Neuronal stem cell (in vitro differentiated cells): ENCODE data around the gene CNDP2.

ENCODE experiments used
- DNase-seq: peaks from one replicate; pipeline ENCODE4 v3.0.0-alpha.2; 2013; ENCODE audit warnings: low spot score
- H2AFZ ChIP-seq: one replicate; pipeline ENCODE4 v1.6.1; 2013; ENCODE audit warnings: mild to moderate bottlenecking, low read length, inconsistent platforms
- H2AK5ac ChIP-seq: 2 replicates; pipeline ENCODE4 v1.6.1; 2013; ENCODE audit warnings: low read depth, mild to moderate bottlenecking, inconsistent platforms, low read length, moderate library complexity, mixed read lengths
- H2BK120ac ChIP-seq: 2 replicates; pipeline ENCODE4 v1.6.1; 2013; ENCODE audit warnings: low read depth, mild to moderate bottlenecking, inconsistent platforms, low read length, moderate library complexity, mixed read lengths
- H2BK12ac ChIP-seq: one replicate; pipeline ENCODE4 v1.6.1; 2013; ENCODE audit warnings: low read length, inconsistent platforms
- H2BK15ac ChIP-seq: 2 replicates; pipeline ENCODE4 v1.6.1; 2013; ENCODE audit warnings: mild to moderate bottlenecking, low read length, inconsistent platforms, mixed read lengths
- H2BK5ac ChIP-seq: one replicate; pipeline ENCODE4 v1.6.1; 2013; ENCODE audit warnings: inconsistent platforms, mild to moderate bottlenecking, low read length, moderate library complexity
- H3K14ac ChIP-seq: one replicate; pipeline ENCODE4 v1.6.1; 2013; ENCODE audit warnings: low read length, inconsistent platforms
- H3K18ac ChIP-seq: 2 replicates; pipeline ENCODE4 v1.6.1; 2013; ENCODE audit warnings: low read length, inconsistent platforms
- H3K23ac ChIP-seq: 2 replicates; pipeline ENCODE4 v1.6.1; 2013; ENCODE audit warnings: low read depth, mild to moderate bottlenecking, mixed read lengths, low read length, inconsistent platforms; ENCODE audit not compliant: poor library complexity
- H3K27ac ChIP-seq: replicated peaks from 3 replicates; pipeline ENCODE4 v1.5.1; 2013; ENCODE audit warnings: low read length, inconsistent platforms
- H3K27me3 ChIP-seq, 3 experiments: 2 replicates each; pipeline ENCODE4 v1.6.1; 2013; ENCODE audit warnings: low read length in 3 of 3, mild to moderate bottlenecking in 2 of 3, inconsistent platforms in 1 of 3, low read depth in 1 of 3, mixed read lengths in 1 of 3, moderate library complexity in 1 of 3; ENCODE audit not compliant: control insufficient read depth in 3 of 3, insufficient read depth in 3 of 3
- H3K36me3 ChIP-seq, 2 donors: replicated peaks in 1 of 2; 2 replicates each; pipeline ENCODE4 v1.6.1; 2013; ENCODE audit warnings: low read length in 2 of 2; ENCODE audit not compliant: control insufficient read depth in 2 of 2, insufficient read depth in 2 of 2
- H3K4ac ChIP-seq: 2 replicates; pipeline ENCODE4 v1.6.1; 2013; ENCODE audit warnings: inconsistent platforms, mild to moderate bottlenecking, low read length, moderate library complexity
- H3K4me1 ChIP-seq, 2 donors: 1 replicate in 1 of 2; 2 replicates in 1 of 2; pipeline ENCODE4 v1.6.1; 2013; ENCODE audit warnings: low read length in 2 of 2, low read depth in 1 of 2; ENCODE audit not compliant: control insufficient read depth in 2 of 2, insufficient read depth in 1 of 2
- H3K4me2 ChIP-seq: one replicate; pipeline ENCODE4 v1.6.1; 2013; ENCODE audit warnings: mild to moderate bottlenecking, low read length, inconsistent platforms; ENCODE audit not compliant: insufficient read depth, poor library complexity, severe bottlenecking
- H3K4me3 ChIP-seq, 2 donors: 2 replicates each; pipeline ENCODE4 v1.5.1; 2013; ENCODE audit warnings: low read length in 2 of 2, mild to moderate bottlenecking in 2 of 2, inconsistent platforms in 1 of 2, moderate library complexity in 1 of 2
- H3K79me1 ChIP-seq: one replicate; pipeline ENCODE4 v1.6.1; 2013; ENCODE audit warnings: low read depth, mild to moderate bottlenecking, inconsistent platforms, low read length, moderate library complexity
- H3K9ac ChIP-seq: one replicate; pipeline ENCODE4 v1.6.1; 2013; ENCODE audit warnings: mild to moderate bottlenecking, low read depth, low read length, inconsistent platforms; ENCODE audit not compliant: poor library complexity
- H3K9me3 ChIP-seq, 2 donors: replicated peaks in 1 of 2; 2 replicates each; pipeline versions ENCODE3 to v1.6.1; 2013; ENCODE audit warnings: low read length in 2 of 2, mild to moderate bottlenecking in 2 of 2, inconsistent platforms in 1 of 2, low read depth in 1 of 2, mixed read lengths in 1 of 2, moderate library complexity in 1 of 2; ENCODE audit not compliant: control insufficient read depth in 2 of 2, insufficient read depth in 1 of 2
- H4K8ac ChIP-seq: one replicate; pipeline ENCODE4 v1.6.1; 2013; ENCODE audit warnings: low read depth, mild to moderate bottlenecking, inconsistent platforms, low read length, moderate library complexity
- H4K91ac ChIP-seq: one replicate; pipeline ENCODE4 v1.6.1; 2013; ENCODE audit warnings: low read length, low read depth, mild to moderate bottlenecking, inconsistent platforms; ENCODE audit not compliant: poor library complexity
- WGBS, 2 donors: extraction: QIAGEN DNeasy Blood & Tissue Kit; methylation state at CpG; one replicate each; pipeline ENCODE4 v1.1.7; 2013; ENCODE audit warnings: missing lambda C conversion rate in 2 of 2, mixed read lengths in 1 of 2; ENCODE audit not compliant: insufficient read length in 2 of 2, insufficient replicate concordance in 1 of 2; ENCODE audit errors: extremely low coverage in 2 of 2; 5-methylcytosine and 5-hydroxymethylcytosine counted together

CNDP2 gene

DNA sequence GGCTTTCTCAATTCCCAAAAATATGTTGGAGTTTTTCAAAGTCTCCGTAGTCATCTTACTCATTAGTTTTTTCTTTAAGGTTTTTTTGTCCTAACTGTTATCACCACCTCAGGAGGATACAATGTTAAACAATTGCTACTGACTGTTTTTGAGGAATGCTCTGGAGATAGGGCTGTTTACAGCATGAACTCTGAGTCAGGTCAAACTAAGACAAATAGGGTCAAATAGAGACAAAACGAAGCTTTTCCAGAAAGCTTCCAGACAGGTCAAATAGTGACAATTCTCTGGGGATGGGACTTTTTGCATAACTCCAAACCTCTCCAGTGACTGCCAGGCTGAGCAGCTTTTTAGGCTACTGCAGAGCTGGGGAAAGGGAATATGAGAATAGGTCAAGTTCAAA is 23.9 kb upstream of the CNDP2 start:
- Histone ChIP-seq H3K79me1 (no peaks in the 10 kb centered on the region), H3K27me3 (peaks cover 0 to 6% (median 0%) of the 10 kb centered on the region in 3 experiments), H3K36me3 (no peaks in the 10 kb centered on the region), H2BK15ac (no peak overlapping the region), H2BK12ac (no peak overlapping the region), H3K23ac (no peak overlapping the region), H3K4me1 (peaks cover 0 to 5% of the 10 kb centered on the region in 2 donors), H2AFZ (no peak overlapping the region), H3K9me3 (peaks cover 0 to 2% of the 10 kb centered on the region in 2 donors), H4K8ac (no peak overlapping the region), H3K4ac (no peak overlapping the region), H3K4me2 (no peak overlapping the region), H3K27ac (no peak overlapping the region), H2AK5ac (no peak overlapping the region), H3K14ac (no peak overlapping the region), H3K4me3 (no peak overlapping the region), H4K91ac (no peak overlapping the region), H2BK120ac (no peak overlapping the region), H3K18ac (no peak overlapping the region), H2BK5ac (no peak overlapping the region), H3K9ac (no peak overlapping the region)
- no peak for DNase-seq
- no CpG with 5 or more reads among the region's 2 CpGs for WGBS, 2 donors

- Histone ChIP-seq H2AFZ (no peak overlapping the region), H2BK120ac (no peak overlapping the region)
- no CpG with 5 or more reads among the region's 3 CpGs for WGBS, 2 donors
Measured at GRCh38 chr18:74473976-74474640, 22.1 kb upstream of the CNDP2 start.

GRCh38 chr18:74476140-74476539 is 20.0 kb upstream of the CNDP2 start:
- no peak overlapping the region for H4K91ac ChIP-seq
- H3K14ac ChIP-seq, result no peak overlapping the region
- H3K4me2 ChIP-seq, result no peak overlapping the region
- no peak overlapping the region for H3K18ac ChIP-seq
- no peaks in the 10 kb centered on the region for H3K79me1 ChIP-seq
- H3K9me3 ChIP-seq, result peaks cover 0 to 2% of the 10 kb centered on the region in 2 donors
- no peak overlapping the region for H2BK5ac ChIP-seq
- H3K27ac ChIP-seq, result no peak overlapping the region
- DNase-seq, result no peak
- H3K4ac ChIP-seq, result no peak overlapping the region
- H3K36me3 ChIP-seq, result no peaks in the 10 kb centered on the region
- H3K27me3 ChIP-seq, result peaks cover 0 to 31% (median 0%) of the 10 kb centered on the region in 3 experiments
- no peak overlapping the region for H3K4me3 ChIP-seq
- no peak overlapping the region for H2BK12ac ChIP-seq
- peak overlapping the region; percentile 39 for H2AFZ ChIP-seq
- no peak overlapping the region for H4K8ac ChIP-seq
- H3K23ac ChIP-seq, result no peak overlapping the region
- no CpG with 5 or more reads among the region's 6 CpGs for WGBS, 2 donors
- peaks cover 0 to 5% of the 10 kb centered on the region in 2 donors for H3K4me1 ChIP-seq
- H2BK15ac ChIP-seq, result no peak overlapping the region
- H3K9ac ChIP-seq, result no peak overlapping the region
- H2BK120ac ChIP-seq, result no peak overlapping the region
- H2AK5ac ChIP-seq, result no peak overlapping the region

More at GRCh38 chr18:74473976-74474640, 22.1 kb upstream of the CNDP2 start:
- Histone ChIP-seq H2AK5ac (no peak overlapping the region), H2BK5ac (no peak overlapping the region), H2BK12ac (no peak overlapping the region), H3K4ac (no peak overlapping the region), H3K23ac (no peak overlapping the region), H3K4me2 (no peak overlapping the region), H4K8ac (no peak overlapping the region), H4K91ac (no peak overlapping the region), H2BK15ac (no peak overlapping the region), H3K4me1 (peaks cover 0 to 5% of the 10 kb centered on the region in 2 donors), H3K18ac (no peak overlapping the region), H3K27me3 (peaks cover 0 to 13% (median 0%) of the 10 kb centered on the region in 3 experiments), H3K27ac (no peak overlapping the region), H3K9ac (no peak overlapping the region), H3K9me3 (peaks cover 0 to 2% of the 10 kb centered on the region in 2 donors), H3K36me3 (no peaks in the 10 kb centered on the region), H3K4me3 (no peak overlapping the region), H3K79me1 (no peaks in the 10 kb centered on the region), H3K14ac (no peak overlapping the region)
- DNase-seq, result no peak

- H3K14ac ChIP-seq, result no peak overlapping the region
- H2AK5ac ChIP-seq, result no peak overlapping the region
- peak overlapping the region; percentile 7 for H3K9ac ChIP-seq
- DNase-seq, result no peak
- peak overlapping the region; percentile 54 for H4K91ac ChIP-seq
- peaks cover 0 to 5% of the 10 kb centered on the region in 2 donors for H3K4me1 ChIP-seq
- no peak overlapping the region for H3K4me2 ChIP-seq
- no peak overlapping the region for H3K4ac ChIP-seq
- no peak overlapping the region for H3K27ac ChIP-seq
- no peaks in the 10 kb centered on the region for H3K9me3 ChIP-seq
- no peaks in the 10 kb centered on the region for H3K36me3 ChIP-seq
- no peak overlapping the region for H4K8ac ChIP-seq
- no peak overlapping the region for H2BK5ac ChIP-seq
- H3K18ac ChIP-seq, result no peak overlapping the region
- H2BK120ac ChIP-seq, result no peak overlapping the region
- no peak overlapping the region for H3K23ac ChIP-seq
- H3K27me3 ChIP-seq, result peaks cover 0 to 35% (median 0%) of the 10 kb centered on the region in 3 experiments
- H3K79me1 ChIP-seq, result no peaks in the 10 kb centered on the region
- no peak overlapping the region for H2BK15ac ChIP-seq
- WGBS, 2 donors, result no CpG with 5 or more reads among the region's 8 CpGs
- H3K4me3 ChIP-seq, result no peak overlapping the region
- H2BK12ac ChIP-seq, result no peak overlapping the region
- H2AFZ ChIP-seq, result no peak overlapping the region
Measured at GRCh38 chr18:74477771-74478170, 18.4 kb upstream of the CNDP2 start.
